ENCODE results near the gene TMEM132A. TPM values are rescaled to one million over a fixed set of nuclear protein-coding genes. Genes with fewer than 3 reads are reported as not detected.

The TMEM132A gene
- total RNA-seq, 1 donor from 2014 or later: 39.9 TPM

- DNase-seq (ENCODE audit: low read depth in 2 of 2): no peak
These were observed 61.2 kb downstream of the TMEM132A start for GRCh38 chr11:60985501-60985900.

DNA sequence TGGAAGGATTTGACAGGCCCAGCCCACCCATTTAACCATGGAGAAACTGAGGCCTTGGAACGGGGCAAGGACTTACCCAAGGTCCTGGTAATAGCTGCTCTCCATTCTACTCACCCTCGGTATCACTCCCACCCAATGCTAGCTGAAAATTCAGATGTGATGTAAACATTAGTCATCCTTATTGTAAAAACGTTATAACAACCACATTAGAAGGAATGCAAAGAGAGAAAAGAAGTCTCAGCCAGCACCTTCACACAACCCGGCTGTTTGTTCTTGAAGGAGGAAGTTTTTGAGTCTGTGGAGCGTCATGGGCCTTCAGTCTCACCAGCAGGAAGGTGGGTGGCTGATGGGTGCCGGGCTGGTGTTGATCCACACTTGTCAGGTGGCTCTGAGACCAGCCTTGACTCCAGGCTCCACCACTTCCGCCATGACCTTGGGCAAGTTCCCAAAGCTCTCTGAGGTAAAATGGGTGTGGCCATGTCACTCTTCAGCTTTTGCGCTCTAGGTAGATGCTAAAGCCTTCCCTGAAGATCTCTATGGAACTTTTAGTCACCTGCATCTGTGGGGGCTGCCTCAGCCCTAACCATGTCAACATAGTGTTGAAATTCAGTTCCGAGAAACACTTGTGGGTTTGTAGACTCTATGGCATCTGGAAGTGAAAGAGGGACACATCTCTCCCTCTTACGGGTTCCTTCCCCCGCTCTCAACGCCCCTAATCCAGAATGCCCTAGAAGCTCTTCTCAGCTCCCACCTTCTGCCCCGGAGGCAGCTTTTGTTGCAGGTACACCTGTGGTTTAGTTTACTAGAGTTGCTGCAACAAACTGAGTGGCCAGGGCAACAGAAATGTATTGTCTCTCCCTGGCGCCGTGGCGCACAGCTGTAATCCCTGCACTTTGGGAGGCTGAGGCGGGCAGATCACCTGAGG lies 62.0 kb downstream of the TMEM132A start:
- no peak for DNase-seq (ENCODE audit: low read depth in 2 of 2)

Other genes with a start within 250 kb of the TMEM132A start
- not detected in 2 replicates for gene MS4A8, start 224.8 kb upstream of the TMEM132A start, total RNA-seq
- gene MS4A18, start 199.7 kb upstream of the TMEM132A start, total RNA-seq: not detected in 2 replicates
- gene MS4A15, start 167.6 kb upstream of the TMEM132A start, total RNA-seq: under 0.01 TPM in 1 of 2 replicates, not detected in the other
- not detected in 2 replicates for gene MS4A10, start 139.1 kb upstream of the TMEM132A start, total RNA-seq
- gene CCDC86, start 82.3 kb upstream of the TMEM132A start, total RNA-seq: 11.2 and 18.2 TPM in 2 replicates
- under 0.01 TPM in 1 of 2 replicates, not detected in the other for gene PTGDR2, start 68.5 kb upstream of the TMEM132A start, total RNA-seq
- 0.13 TPM in 1 of 2 replicates, not detected in the other for gene ZP1, start 56.9 kb upstream of the TMEM132A start, total RNA-seq
- 51.6 and 66.2 TPM in 2 replicates for gene PRPF19, start 17.9 kb upstream of the TMEM132A start, total RNA-seq
- gene TMEM109, start 10.3 kb upstream of the TMEM132A start, total RNA-seq: 78.9 and 122 TPM in 2 replicates
- 5.3 and 6.3 TPM in 2 replicates for gene SLC15A3, start 27.7 kb downstream of the TMEM132A start, total RNA-seq
- 0.13 TPM in 1 of 2 replicates, not detected in the other for gene CD6, start 47.2 kb downstream of the TMEM132A start, total RNA-seq
- not detected in 2 replicates for gene CD5, start 178.0 kb downstream of the TMEM132A start, total RNA-seq
- 5.1 and 7.5 TPM in 2 replicates for gene VPS37C, start 237.0 kb downstream of the TMEM132A start, total RNA-seq

All from dermis microvascular lymphatic vessel endothelial cell (primary cell).